ENCODE results near the gene ETS1.
"Not testable (repeated sequence)": the region's sequence is repeated elsewhere in the genome, so short reads cannot be mapped to it uniquely, and the experiment has no call there.

The ETS1 gene

GRCh38 chr11:128455766-128456165 is 131.6 kb downstream of the ETS1 start:
- no peak for DNase-seq

GRCh38 chr11:128453444-128454336 is 133.7 kb downstream of the ETS1 start:
- no peak for DNase-seq

GRCh38 chr11:128451652-128452470 is 135.5 kb downstream of the ETS1 start:
- DNase-seq, result no peak

GRCh38 chr11:128450882-128451651 is 136.3 kb downstream of the ETS1 start:
- no peak for DNase-seq

- DNase-seq, result not testable (repeated sequence)
These were observed 136.9 kb downstream of the ETS1 start for GRCh38 chr11:128450425-128450824.

- DNase-seq, result no peak
These were observed 138.2 kb downstream of the ETS1 start for GRCh38 chr11:128448981-128449713.

GRCh38 chr11:128448200-128448886 is 139.0 kb downstream of the ETS1 start:
- no peak for DNase-seq

GRCh38 chr11:128447233-128447632 is 140.1 kb downstream of the ETS1 start:
- no peak for DNase-seq

GRCh38 chr11:128445921-128446320 is 141.4 kb downstream of the ETS1 start:
- not testable (repeated sequence) for DNase-seq

GRCh38 chr11:128437136-128437535 is 150.2 kb downstream of the ETS1 start:
- DNase-seq, result no peak

GRCh38 chr11:128434818-128435217 is 152.5 kb downstream of the ETS1 start:
- no peak for DNase-seq

- no peak for DNase-seq
These were observed 152.9 kb downstream of the ETS1 start for GRCh38 chr11:128434411-128434810.

- DNase-seq, result no peak
These were observed 154.4 kb downstream of the ETS1 start for GRCh38 chr11:128432926-128433325.

- no peak for DNase-seq
These were observed 155.4 kb downstream of the ETS1 start for GRCh38 chr11:128431931-128432330.

GRCh38 chr11:128428935-128429334 is 158.4 kb downstream of the ETS1 start:
- no peak for DNase-seq

- DNase-seq, result no peak
These were observed 162.5 kb downstream of the ETS1 start for GRCh38 chr11:128424851-128425285.

GRCh38 chr11:128424271-128424711 is 163.1 kb downstream of the ETS1 start:
- no peak for DNase-seq

- DNase-seq, result no peak
These were observed 164.6 kb downstream of the ETS1 start for GRCh38 chr11:128422576-128423370.

GRCh38 chr11:128421577-128422330 is 165.6 kb downstream of the ETS1 start:
- no peak for DNase-seq

GRCh38 chr11:128420951-128421350 is 166.4 kb downstream of the ETS1 start:
- DNase-seq, result no peak
